Neural crest cell (in vitro differentiated cells): ENCODE measurements around the gene MIDN. TPM values are rescaled to one million over a fixed set of nuclear protein-coding genes. Genes with fewer than 3 reads are reported as not detected.
A peak's percentile ranks its signal among the peaks of the same experiment; 100 is the strongest.

Experiments
- DNase-seq: peaks from one replicate; pipeline ENCODE4 v3.0.0; 2021; ENCODE audit warnings: low read depth, mixed read lengths, low spot score
- H3K27ac Mint-ChIP-seq: one replicate; pipeline ENCODE4 v1.8.0; 2021; ENCODE audit warnings: mild to moderate bottlenecking, mixed read lengths; ENCODE audit not compliant: unreplicated experiment
- H3K27me3 Mint-ChIP-seq: 2 replicates; pipeline ENCODE4 v1.8.0; 2021; ENCODE audit warnings: low read depth, mild to moderate bottlenecking, mixed read lengths
- H3K36me3 Mint-ChIP-seq: 2 replicates; pipeline ENCODE4 v1.8.0; 2021; ENCODE audit warnings: low read depth, mild to moderate bottlenecking, mixed read lengths
- H3K4me1 Mint-ChIP-seq: 2 replicates; pipeline ENCODE4 v1.8.0; 2021; ENCODE audit warnings: mixed read lengths
- H3K4me3 Mint-ChIP-seq: one replicate; pipeline ENCODE4 v1.8.0; 2021; ENCODE audit warnings: mild to moderate bottlenecking, mixed read lengths
- H3K9me3 Mint-ChIP-seq: 2 replicates; pipeline ENCODE4 v1.8.0; 2021; ENCODE audit warnings: mixed read lengths
- CTCF ChIP-seq: fragments of 200-600 bp; sonication (generic); conservative IDR thresholded peaks from 2 replicates; pipeline ENCODE4 v1.5.0; 2021; ENCODE audit warnings: antibody characterized with exemption, mild to moderate bottlenecking
- total RNA-seq: library from RNA; stranded (reverse); gene quantifications from 2 replicates; pipeline ENCODE4 v1.2.1, GENCODE V29; 2021

Gene MIDN
- total RNA-seq, 1 donor from 2014 or later = 187 TPM

GRCh38 chr19:1251330-1252220, 3.2 kb downstream of the MIDN start:
- Mint-ChIP-seq H3K27me3 (peaks cover 6% of the 10 kb centered on the region), H3K9me3 (no peaks in the 10 kb centered on the region), H3K27ac (peak overlapping the region; percentile 98), H3K36me3 (peaks cover 12% of the 10 kb centered on the region), H3K4me3 (peak overlapping the region; percentile 93), H3K4me1 (no peaks in the 10 kb centered on the region)
- no peak for DNase-seq
- TF ChIP-seq CTCF = no peak

- peak overlapping the region; percentile 54 for H3K27ac Mint-ChIP-seq
These were observed 3.9 kb downstream of the MIDN start for GRCh38 chr19:1252221-1252820.

GRCh38 chr19:1252821-1253513, 4.6 kb downstream of the MIDN start:
- Mint-ChIP-seq H3K27me3 (peaks cover 12% of the 10 kb centered on the region), H3K4me3 (peak overlapping the region; percentile 68), H3K4me1 (peaks cover 8% of the 10 kb centered on the region), H3K27ac (no peak overlapping the region), H3K9me3 (no peaks in the 10 kb centered on the region), H3K36me3 (peaks cover 16% of the 10 kb centered on the region)
- no peak for DNase-seq
- TF ChIP-seq CTCF = no peak

More at GRCh38 chr19:1252221-1252820, 3.9 kb downstream of the MIDN start:
- H3K36me3 Mint-ChIP-seq = peaks cover 13% of the 10 kb centered on the region
- peak overlapping the region; percentile 93 for H3K4me3 Mint-ChIP-seq
- H3K4me1 Mint-ChIP-seq = peaks cover 2% of the 10 kb centered on the region
- no peak for TF ChIP-seq CTCF
- DNase-seq = no peak
- H3K27me3 Mint-ChIP-seq = peaks cover 7% of the 10 kb centered on the region
- no peaks in the 10 kb centered on the region for H3K9me3 Mint-ChIP-seq

- Mint-ChIP-seq H3K9me3 (no peaks in the 10 kb centered on the region), H3K4me3 (peak overlapping the region; percentile 68), H3K4me1 (peaks cover 15% of the 10 kb centered on the region), H3K27ac (no peak overlapping the region), H3K36me3 (peaks cover 16% of the 10 kb centered on the region), H3K27me3 (peaks cover 12% of the 10 kb centered on the region)
- no peak for TF ChIP-seq CTCF
- DNase-seq = no peak
These were observed 5.2 kb downstream of the MIDN start for GRCh38 chr19:1253514-1254080.

- no peak for DNase-seq
- Mint-ChIP-seq H3K9me3 (no peaks in the 10 kb centered on the region), H3K4me1 (peaks cover 20% of the 10 kb centered on the region), H3K27ac (no peak overlapping the region), H3K36me3 (peaks cover 16% of the 10 kb centered on the region), H3K4me3 (peak overlapping the region; percentile 80), H3K27me3 (peaks cover 16% of the 10 kb centered on the region)
- no peak for TF ChIP-seq CTCF
These were observed 5.7 kb downstream of the MIDN start for GRCh38 chr19:1254081-1254527.
